CD4-positive, alpha-beta T cell treated with Interleukin-15 for 4 hours (primary cell): ENCODE data around the gene PRMT3.
"Not testable (repeated sequence)": the region's sequence is repeated elsewhere in the genome, so short reads cannot be mapped to it uniquely, and the experiment has no call there.

Experiments used
- DNase-seq: peaks from one replicate; pipeline ENCODE4 v3.0.0-alpha.2; 2020; ENCODE audit warnings: low spot score

The PRMT3 gene

DNA sequence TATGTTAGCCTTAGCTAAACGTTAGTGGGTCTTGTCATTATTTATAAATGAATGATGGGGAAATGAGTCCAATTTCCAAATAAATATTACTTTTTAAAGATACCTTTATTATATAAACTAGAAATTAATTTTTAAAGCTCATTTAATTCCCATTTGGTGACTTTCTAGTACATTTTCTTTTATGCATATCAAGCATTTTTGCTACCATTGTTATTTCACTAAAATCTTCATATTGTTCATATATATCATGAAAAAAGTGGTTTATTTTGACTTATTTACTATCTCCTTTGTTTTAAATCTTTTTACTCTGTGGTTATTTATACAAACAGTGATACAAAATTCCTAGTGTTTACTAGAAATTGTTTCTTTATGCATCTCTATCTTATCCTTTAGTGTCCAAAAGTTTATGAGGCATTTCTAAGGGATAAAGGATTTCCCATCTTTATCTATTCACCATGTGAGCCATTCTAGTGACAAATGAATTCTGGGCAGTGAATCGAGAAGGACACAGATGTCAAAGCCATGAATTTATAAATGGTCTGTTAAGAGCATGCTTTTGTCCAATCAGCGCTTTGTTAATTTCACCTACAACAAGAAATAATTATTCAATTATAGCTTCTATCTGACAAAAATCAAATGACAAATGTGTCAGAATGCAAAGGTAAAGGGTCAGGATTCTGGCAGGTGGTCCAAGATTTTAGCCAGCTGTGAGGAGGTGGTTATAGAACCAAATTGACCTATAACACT lies 70.6 kb downstream of the PRMT3 start:
- no peak for DNase-seq

DNA sequence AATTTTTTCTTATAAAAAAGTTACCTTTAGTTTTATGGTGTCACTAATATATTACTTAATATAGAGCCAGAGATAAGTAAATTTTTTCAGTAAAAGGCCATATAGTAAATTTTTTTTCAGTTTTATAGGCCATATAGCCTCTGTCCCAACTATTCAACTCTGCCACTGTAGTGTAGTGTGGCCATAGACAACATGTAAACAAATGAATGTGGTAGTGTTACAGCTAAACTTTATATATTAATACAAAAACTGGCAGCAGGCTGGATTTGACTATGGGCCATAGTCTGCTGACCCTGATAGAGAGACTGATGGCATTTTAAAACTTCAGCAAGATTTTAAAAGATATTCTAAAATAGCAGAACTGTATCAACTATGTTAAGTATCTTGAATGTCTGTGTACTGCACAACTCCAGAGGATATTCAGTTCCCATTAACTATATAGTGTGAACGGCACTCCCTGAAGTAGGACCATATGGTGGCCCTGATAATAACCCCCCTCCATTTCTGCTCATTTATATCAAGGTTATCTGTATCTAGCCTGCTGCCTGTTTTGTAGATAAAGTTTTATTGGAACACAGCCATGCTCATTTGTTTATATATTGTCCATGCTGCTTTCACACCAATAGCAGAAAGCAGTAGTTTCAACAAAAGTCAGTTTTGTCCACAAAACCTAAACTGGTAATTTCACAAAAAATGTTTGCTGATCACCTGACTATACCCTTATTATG lies 71.6 kb downstream of the PRMT3 start:
- no peak for DNase-seq

DNA sequence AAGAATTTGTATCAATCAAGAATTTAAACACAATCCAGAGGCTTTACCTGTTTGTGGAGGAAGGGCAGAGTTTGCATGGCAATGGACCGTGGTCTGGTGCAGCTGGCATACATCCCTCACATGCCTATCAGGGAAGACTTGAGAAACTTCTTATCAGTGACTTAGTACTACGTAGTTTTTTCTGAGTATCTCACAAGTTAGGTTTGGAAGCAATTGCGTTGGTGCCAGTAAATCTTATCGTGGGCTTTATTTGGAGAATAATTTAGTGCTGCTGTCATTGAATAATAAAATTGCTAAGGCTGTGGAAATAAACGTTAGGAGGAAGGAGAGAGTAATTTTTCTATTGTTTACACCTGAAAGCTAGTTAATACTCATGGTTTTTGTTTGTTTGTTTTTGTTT lies 72.3 kb downstream of the PRMT3 start:
- DNase-seq = no peak

GRCh38 chr11:20464518-20464917 lies 77.0 kb downstream of the PRMT3 start:
- no peak for DNase-seq

GRCh38 chr11:20467487-20468185 lies 80.1 kb downstream of the PRMT3 start:
- no peak for DNase-seq

DNA sequence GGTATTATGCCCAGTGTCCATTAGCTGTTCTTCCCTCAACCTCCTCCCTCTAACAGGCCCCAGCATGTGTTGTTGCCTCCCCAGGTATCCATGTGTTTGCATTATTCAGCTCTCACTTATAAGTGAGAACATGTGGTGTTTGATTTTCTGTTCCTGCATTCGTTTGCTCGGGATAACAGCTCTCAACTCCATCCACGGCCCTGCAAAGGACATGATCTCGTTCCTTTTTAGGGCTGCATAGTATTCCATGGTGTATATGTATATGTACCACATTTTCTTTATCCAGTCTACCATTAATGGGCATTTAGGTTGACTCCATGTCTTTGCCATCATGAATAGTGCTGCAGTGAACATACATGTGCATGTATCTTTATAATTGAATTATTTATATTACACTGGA lies 82.8 kb downstream of the PRMT3 start:
- DNase-seq = no peak

DNA sequence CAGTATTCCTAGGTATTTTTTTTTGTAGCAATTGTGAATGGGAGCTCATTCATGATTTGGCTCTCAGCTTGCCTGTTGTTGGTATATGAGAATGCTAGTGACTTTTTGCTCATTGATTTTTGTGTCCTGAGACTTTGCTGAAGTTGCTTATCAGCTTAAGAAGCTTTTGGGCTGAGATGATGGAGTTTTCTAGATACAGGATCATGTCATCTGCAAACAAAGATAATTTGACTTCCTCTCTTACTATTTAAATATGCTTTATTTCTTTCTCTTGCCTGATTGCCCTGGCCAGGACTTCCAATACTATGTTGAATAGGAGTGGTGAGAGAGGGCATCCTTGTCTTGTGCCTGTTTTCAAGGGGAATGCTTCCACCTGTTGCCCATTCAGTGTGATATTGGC lies 84.4 kb downstream of the PRMT3 start:
- DNase-seq = not testable (repeated sequence)

DNA sequence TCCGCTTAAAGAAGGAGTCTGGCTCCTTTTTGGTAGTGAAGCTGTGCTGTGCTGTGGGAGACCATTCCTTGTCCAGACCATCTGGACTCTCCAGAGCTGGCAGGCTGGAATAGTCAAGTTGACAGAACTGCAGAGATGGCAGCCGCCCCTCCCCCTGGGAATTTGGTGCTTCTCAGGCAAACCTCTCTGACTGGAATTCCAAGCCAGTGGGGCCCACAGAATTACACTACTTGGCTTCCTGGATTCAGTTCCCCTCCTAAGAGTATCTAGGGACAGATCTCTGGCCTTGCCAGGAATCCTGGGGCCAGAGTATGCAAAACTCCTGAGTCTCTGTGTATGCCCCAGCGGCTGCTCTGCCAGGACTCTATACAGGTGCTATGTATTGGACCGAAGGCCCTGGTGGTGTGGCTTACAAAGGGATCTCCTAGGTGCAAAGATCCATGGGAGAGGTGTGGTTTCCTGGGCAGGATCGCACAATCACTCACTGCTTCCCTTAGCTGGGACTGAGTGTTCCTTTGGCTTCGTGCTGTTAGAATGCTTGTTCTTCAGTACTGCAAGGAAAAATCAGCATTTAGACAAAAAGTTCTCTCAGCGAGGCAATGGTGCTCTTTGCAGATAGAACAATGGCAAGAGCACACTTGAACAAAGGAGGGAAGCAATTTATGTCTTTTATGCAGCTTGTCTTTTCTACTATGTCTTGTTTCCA lies 86.8 kb downstream of the PRMT3 start:
- no peak for DNase-seq

GRCh38 chr11:20474882-20475517 lies 87.5 kb downstream of the PRMT3 start:
- no peak for DNase-seq

DNA sequence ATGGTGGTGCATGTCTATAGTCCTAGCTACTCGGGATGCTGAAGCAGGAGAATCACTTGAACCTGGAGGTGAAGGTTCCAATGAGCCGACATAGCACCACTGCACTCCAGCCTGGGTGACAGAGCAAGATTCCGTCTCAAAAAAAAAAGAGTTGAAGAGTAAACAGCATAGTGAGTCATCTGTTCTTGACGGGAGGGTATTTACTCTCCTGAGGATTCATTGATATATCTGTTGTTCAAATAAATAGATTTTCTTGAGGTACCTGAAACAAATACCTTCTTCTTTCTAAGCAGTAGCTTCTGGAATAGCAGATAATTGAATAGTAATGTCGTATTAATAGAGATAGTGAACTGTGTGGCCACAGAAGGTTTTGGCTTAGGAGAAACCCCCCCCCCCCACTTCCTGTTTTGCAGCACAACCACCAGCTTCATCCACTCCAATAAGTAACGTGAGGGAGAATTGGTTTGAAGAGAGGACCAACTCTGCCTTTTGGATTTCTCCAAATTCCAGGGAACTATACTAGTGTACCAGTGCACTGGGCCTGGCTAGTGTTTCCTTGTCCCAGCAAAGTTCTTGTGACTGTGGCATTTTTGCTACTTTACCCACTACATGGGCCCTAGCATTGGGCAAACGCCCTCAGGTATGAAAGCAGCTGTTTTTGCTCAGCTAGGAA lies 90.0 kb downstream of the PRMT3 start:
- no peak for DNase-seq

DNA sequence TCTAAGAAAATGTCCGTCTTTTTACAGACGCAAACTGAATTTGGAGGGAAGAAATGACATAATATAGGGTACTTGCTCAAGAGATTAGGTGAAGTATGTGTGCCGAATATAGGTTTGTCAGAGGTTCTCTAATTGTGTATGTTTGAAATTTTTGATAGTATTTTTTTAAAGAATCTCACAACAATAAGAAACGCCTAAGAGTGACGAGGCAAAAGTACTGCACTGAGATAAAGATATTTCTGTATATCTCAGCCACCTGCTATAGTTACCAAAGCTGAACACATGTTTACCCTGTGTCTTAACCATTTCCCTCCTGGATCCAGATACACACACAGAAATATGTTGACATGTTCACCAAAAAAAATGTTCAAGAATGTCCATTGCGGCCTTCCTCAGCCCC lies 92.0 kb downstream of the PRMT3 start:
- no peak for DNase-seq

GRCh38 chr11:20483931-20484330 lies 96.4 kb downstream of the PRMT3 start:
- DNase-seq = no peak

GRCh38 chr11:20484416-20484815 lies 96.9 kb downstream of the PRMT3 start:
- not testable (repeated sequence) for DNase-seq

GRCh38 chr11:20488352-20488751 lies 100.8 kb downstream of the PRMT3 start:
- no peak for DNase-seq

GRCh38 chr11:20489948-20490347 lies 102.4 kb downstream of the PRMT3 start:
- DNase-seq = no peak

DNA sequence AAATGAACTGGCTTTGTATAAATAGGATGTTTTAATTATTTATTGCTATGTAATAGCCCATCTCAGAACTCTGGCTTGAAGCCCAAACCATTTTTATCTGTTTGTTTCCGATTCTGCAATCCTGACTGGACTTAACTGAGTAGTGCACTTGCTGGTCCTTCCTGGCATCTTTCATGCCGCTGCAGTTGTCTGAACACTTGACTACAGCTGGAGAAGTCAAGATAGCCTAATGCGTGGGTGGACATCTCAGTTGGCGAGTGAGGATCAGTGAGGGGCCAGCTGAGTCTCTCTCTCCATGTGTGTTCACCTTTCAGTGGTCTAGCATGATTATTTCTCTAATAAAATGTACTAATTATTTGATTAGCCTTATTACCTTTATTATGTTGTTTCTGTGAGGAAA lies 105.8 kb downstream of the PRMT3 start:
- DNase-seq = no peak

DNA sequence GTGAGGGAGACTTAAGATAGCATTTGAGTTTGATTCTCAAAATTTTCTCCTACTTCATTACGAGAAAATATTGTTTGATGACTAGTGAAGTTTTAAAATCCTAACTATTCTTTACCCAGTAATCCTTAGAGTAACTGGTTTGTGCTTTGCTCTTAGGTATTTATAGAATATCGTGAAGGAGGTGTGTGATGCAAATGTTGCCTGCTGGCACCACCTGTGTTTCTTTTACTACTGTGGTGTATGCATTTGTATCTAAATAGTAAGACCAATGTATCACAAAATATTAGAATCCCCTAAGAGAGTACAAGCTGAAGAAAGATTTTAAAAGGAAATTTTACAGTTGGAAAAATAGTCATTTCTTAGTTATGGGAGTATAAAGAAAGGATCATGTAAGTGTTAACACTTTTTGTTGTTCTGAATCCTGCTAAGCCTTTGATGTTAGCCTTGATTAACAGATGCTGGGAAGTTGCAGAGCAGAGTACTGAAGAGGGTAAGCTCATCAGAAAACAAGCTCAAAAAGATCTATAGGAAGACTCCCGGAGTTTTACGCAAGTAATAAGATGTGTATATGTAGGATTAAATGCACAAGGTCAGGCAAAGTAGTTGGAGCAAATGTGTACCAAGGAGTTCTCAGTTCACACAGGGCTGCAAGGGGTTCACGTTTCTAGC lies 109.7 kb downstream of the PRMT3 start:
- DNase-seq = no peak

GRCh38 chr11:20501252-20501651 lies 113.7 kb downstream of the PRMT3 start:
- DNase-seq = no peak

GRCh38 chr11:20501971-20502370 lies 114.5 kb downstream of the PRMT3 start:
- no peak for DNase-seq

- no peak for DNase-seq
Observed at GRCh38 chr11:20511982-20512381, 124.5 kb downstream of the PRMT3 start.

DNA sequence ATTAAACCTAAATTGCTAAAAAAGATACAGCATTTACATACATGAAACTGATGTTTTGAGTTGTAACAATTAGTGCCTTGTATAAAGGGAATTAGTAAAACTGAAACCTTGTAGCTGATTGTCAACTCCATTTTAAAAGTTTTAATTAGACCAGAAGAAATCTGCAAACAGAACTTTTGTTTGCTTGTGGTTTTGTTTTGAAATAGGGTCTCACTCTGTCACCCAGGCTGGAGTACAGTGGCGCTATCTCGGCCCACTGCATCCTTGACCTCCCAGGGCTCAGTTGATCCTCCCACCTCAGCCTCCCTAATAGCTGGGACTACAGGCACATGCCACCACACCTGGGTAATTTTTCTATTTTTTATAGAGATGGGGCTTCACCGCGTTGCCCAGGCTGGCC lies 125.4 kb downstream of the PRMT3 start:
- no peak for DNase-seq
